ENCODE data around the gene FAM83E. TPM values are rescaled to one million over a fixed set of nuclear protein-coding genes. Genes with fewer than 3 reads are reported as not detected.

FAM83E gene
- total RNA-seq: 3.2 TPM

- Histone ChIP-seq H3K36me3 (peaks cover 0 to 31% of the 10 kb centered on the region in 2 donors), H3K9me3 (no peaks in the 10 kb centered on the region), H3K27ac (peak within 1 kb of the TSS; percentile 62), H3K4me3 (no peak within 1 kb of the TSS), H3K27me3 (no peaks in the 10 kb centered on the region), H3K4me1 (peaks cover 37% of the 10 kb centered on the region)
- TF ChIP-seq POLR2A (IDR thresholded peaks at IDR 0.05): no peak
- peak; percentile 25 to 52 for TF ChIP-seq POLR2AphosphoS5 (IDR thresholded peaks at IDR 0.05; ENCODE audit: insufficient read depth in 1 of 2, low read depth in 1 of 2)
- TF ChIP-seq CTCF (IDR thresholded peaks at IDR 0.05): no peak
- intact Hi-C loops (cut with DNase I): no loop called here
- no peak for DNase-seq (ENCODE audit: extremely low spot score in 2 of 2)
Observed at GRCh38 chr19:48614436-48615230, at the start of gene FAM83E. TSS of gene FAM83E (minus strand) at chr19:48615076. CDS start at chr19:48613372, 1,704 bp downstream.

- DNase-seq (ENCODE audit: extremely low spot score in 2 of 2): no peak
- Histone ChIP-seq H3K9me3 (no peaks in the 10 kb centered on the region), H3K27ac (no peak overlapping the region), H3K4me3 (no peak overlapping the region), H3K36me3 (no peaks in the 10 kb centered on the region), H3K27me3 (no peaks in the 10 kb centered on the region), H3K4me1 (no peaks in the 10 kb centered on the region)
- TF ChIP-seq POLR2AphosphoS5 (IDR thresholded peaks at IDR 0.05; ENCODE audit: insufficient read depth in 1 of 2, low read depth in 1 of 2): no peak
- TF ChIP-seq CTCF (IDR thresholded peaks at IDR 0.05): no peak
- no peak for TF ChIP-seq POLR2A (IDR thresholded peaks at IDR 0.05)
- intact Hi-C loops (cut with DNase I): no loop called here
Observed at GRCh38 chr19:48664476-48664875, 49.6 kb upstream of the FAM83E start.

- intact Hi-C loops (cut with DNase I): no loop called here
- Histone ChIP-seq H3K36me3 (no peaks in the 10 kb centered on the region), H3K4me1 (no peaks in the 10 kb centered on the region), H3K27ac (no peak overlapping the region), H3K4me3 (no peak overlapping the region), H3K9me3 (no peaks in the 10 kb centered on the region), H3K27me3 (no peaks in the 10 kb centered on the region)
- no peak for TF ChIP-seq POLR2AphosphoS5 (IDR thresholded peaks at IDR 0.05; ENCODE audit: insufficient read depth in 1 of 2, low read depth in 1 of 2)
- TF ChIP-seq POLR2A (IDR thresholded peaks at IDR 0.05): no peak
- DNase-seq (ENCODE audit: extremely low spot score in 2 of 2): no peak
Observed at GRCh38 chr19:48663667-48664066, 48.8 kb upstream of the FAM83E start.

- Histone ChIP-seq H3K4me1 (no peaks in the 10 kb centered on the region), H3K4me3 (no peak overlapping the region), H3K27me3 (no peaks in the 10 kb centered on the region), H3K36me3 (no peaks in the 10 kb centered on the region), H3K27ac (no peak overlapping the region), H3K9me3 (no peaks in the 10 kb centered on the region)
- intact Hi-C loops (cut with DNase I): no loop called here
- DNase-seq (ENCODE audit: extremely low spot score in 2 of 2): no peak
- TF ChIP-seq POLR2A (IDR thresholded peaks at IDR 0.05) (no peak), POLR2AphosphoS5 (IDR thresholded peaks at IDR 0.05; ENCODE audit: insufficient read depth in 1 of 2, low read depth in 1 of 2) (no peak), CTCF (IDR thresholded peaks at IDR 0.05) (no peak)
Observed at GRCh38 chr19:48661711-48662090, 46.8 kb upstream of the FAM83E start.

GRCh38 chr19:48660852-48661710, 46.2 kb upstream of the FAM83E start:
- no peaks in the 10 kb centered on the region for H3K9me3 ChIP-seq
- no peaks in the 10 kb centered on the region for H3K36me3 ChIP-seq
- no peak for DNase-seq (ENCODE audit: extremely low spot score in 2 of 2)
- no peaks in the 10 kb centered on the region for H3K27me3 ChIP-seq
- no peak for TF ChIP-seq CTCF (IDR thresholded peaks at IDR 0.05)
- H3K4me1 ChIP-seq: no peaks in the 10 kb centered on the region
- intact Hi-C loops (cut with DNase I): no loop called here
- no peak overlapping the region for H3K4me3 ChIP-seq
- H3K27ac ChIP-seq: no peak overlapping the region
